Activated naive CD4-positive, alpha-beta T cell treated with anti-CD3 and anti-CD28 coated beads for 36 hours (primary cell): ENCODE results near the gene USF1. TPM values are rescaled to one million over a fixed set of nuclear protein-coding genes. Genes with fewer than 3 reads are reported as not detected.
"Not testable (repeated sequence)": the region's sequence is repeated elsewhere in the genome, so short reads cannot be mapped to it uniquely, and the experiment has no call there.

Source experiments
- CTCF ChIA-PET: fragments of 350-600 bp; sonication (Branson Sonifier 250); formaldehyde crosslinking; loops from one replicate; lab custom pipeline; 2021; ENCODE audit warnings: antibody characterized with exemption; lab: Charles Lee
- DNase-seq: peaks from one replicate; pipeline ENCODE4 v3.0.0-alpha.2; 2020
- H3K27ac Mint-ChIP-seq: one replicate; pipeline ENCODE4 v1.8.0; 2021; ENCODE audit warnings: mild to moderate bottlenecking, mixed read lengths
- H3K27me3 Mint-ChIP-seq: one replicate; pipeline ENCODE4 v1.8.0; 2021; ENCODE audit warnings: low read depth, mixed read lengths
- H3K36me3 Mint-ChIP-seq: one replicate; pipeline ENCODE4 v1.8.0; 2021; ENCODE audit warnings: low read depth, mixed read lengths
- H3K4me1 Mint-ChIP-seq: one replicate; pipeline ENCODE4 v1.8.0; 2021; ENCODE audit warnings: low read depth, mixed read lengths
- H3K4me3 Mint-ChIP-seq: one replicate; pipeline ENCODE4 v1.8.0; 2021; ENCODE audit warnings: mild to moderate bottlenecking, moderate library complexity, mixed read lengths
- H3K9me3 Mint-ChIP-seq: one replicate; pipeline ENCODE4 v1.8.0; 2021; ENCODE audit warnings: mixed read lengths
- intact Hi-C: fragments of 100-400 bp; cut with micrococcal nuclease; formaldehyde crosslinking; loops from one replicate; pipeline ENCODE4 v1.15.1; 2023
- total RNA-seq, 2 experiments: library from RNA; stranded (reverse); gene quantifications; one replicate each; pipeline ENCODE4 v1.2.3, GENCODE V29; 2021

USF1 gene
- total RNA-seq, 2 experiments from 2014 or later: 43.7 to 44.2 TPM

DNA sequence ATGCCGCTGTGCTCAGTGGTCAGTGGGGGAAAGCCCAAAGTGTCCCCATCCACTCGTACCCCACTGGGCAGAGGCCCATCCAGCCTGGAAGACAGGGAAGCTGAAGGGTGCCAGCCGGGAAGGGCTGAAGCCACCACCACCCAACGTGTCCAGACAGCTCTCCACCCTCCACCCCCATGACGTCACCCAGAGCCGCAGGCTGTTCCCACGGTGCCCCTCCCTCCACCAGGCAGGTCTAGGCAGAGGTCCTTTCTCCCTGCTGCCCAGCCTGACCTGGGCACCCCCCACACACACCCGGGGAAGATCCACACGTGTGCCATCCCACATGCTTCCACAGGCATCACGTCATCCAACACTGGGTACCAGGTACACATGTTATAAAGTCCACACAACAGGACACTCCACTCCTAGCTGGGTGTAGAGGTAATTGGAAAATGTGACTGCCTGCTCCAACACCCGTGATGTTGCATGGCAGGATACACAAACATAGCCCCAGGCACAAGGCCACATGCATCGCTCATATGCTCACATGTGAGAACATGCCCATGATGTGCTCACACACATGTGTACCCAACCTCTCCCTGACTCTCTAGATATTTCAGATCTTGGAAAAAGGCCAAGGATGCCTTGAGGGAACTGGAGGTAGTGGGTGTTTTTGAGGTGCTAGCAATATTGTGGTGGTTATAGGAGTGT, 29.0 kb upstream of the USF1 start:
- H3K4me1 Mint-ChIP-seq: peaks cover 22% of the 10 kb centered on the region
- H3K27ac Mint-ChIP-seq: peak overlapping the region; percentile 54
- peaks cover 1% of the 10 kb centered on the region for H3K9me3 Mint-ChIP-seq
- H3K4me3 Mint-ChIP-seq: no peak overlapping the region
- H3K27me3 Mint-ChIP-seq: no peaks in the 10 kb centered on the region
- no peaks in the 10 kb centered on the region for H3K36me3 Mint-ChIP-seq
- intact Hi-C loops: no loop called here
- DNase-seq: no peak
- CTCF ChIA-PET: interaction anchor here (8.9 kb wide), 1 partner anchor 22 kb away, joined by 221 read pairs; the partner anchor contains the start of gene KLHDC9

- DNase-seq: no peak
- Mint-ChIP-seq H3K27ac (no peak overlapping the region), H3K4me1 (peaks cover 22% of the 10 kb centered on the region), H3K36me3 (peaks cover 7% of the 10 kb centered on the region), H3K9me3 (peaks cover 1% of the 10 kb centered on the region), H3K27me3 (no peaks in the 10 kb centered on the region), H3K4me3 (no peak overlapping the region)
- intact Hi-C loops: no loop called here
- CTCF ChIA-PET: interaction anchor here (0.7 to 8.9 kb wide), 3 partner anchors 11 to 67 kb away, joined by 3 to 221 read pairs (median 3); partner anchors contain the start of gene KLHDC9
Observed at GRCh38 chr1:161073474-161074121, 27.8 kb upstream of the USF1 start.

- CTCF ChIA-PET: interaction anchor here (1.0 to 8.9 kb wide), 3 partner anchors 17 to 31 kb away, joined by 3 to 221 read pairs (median 6); partner anchors contain the start of gene KLHDC9
- peaks cover 1% of the 10 kb centered on the region for H3K9me3 Mint-ChIP-seq
- peaks cover 22% of the 10 kb centered on the region for H3K4me1 Mint-ChIP-seq
- no peak for DNase-seq
- H3K27ac Mint-ChIP-seq: no peak overlapping the region
- H3K27me3 Mint-ChIP-seq: no peaks in the 10 kb centered on the region
- H3K4me3 Mint-ChIP-seq: no peak overlapping the region
- H3K36me3 Mint-ChIP-seq: peaks cover 7% of the 10 kb centered on the region
- intact Hi-C loops: no loop called here
Observed at GRCh38 chr1:161072751-161073449, 27.1 kb upstream of the USF1 start.

GRCh38 chr1:161071886-161072371, 26.2 kb upstream of the USF1 start:
- Mint-ChIP-seq H3K4me1 (peaks cover 29% of the 10 kb centered on the region), H3K9me3 (peaks cover 1% of the 10 kb centered on the region), H3K27me3 (no peaks in the 10 kb centered on the region), H3K27ac (no peak overlapping the region), H3K36me3 (peaks cover 8% of the 10 kb centered on the region), H3K4me3 (no peak overlapping the region)
- DNase-seq: peak; percentile 72
- CTCF ChIA-PET: interaction anchor here (0.7 to 8.9 kb wide), 8 partner anchors 10 to 67 kb away, joined by 3 to 221 read pairs (median 7); partner anchors contain the start of genes KLHDC9, NIT1 and PFDN2
- intact Hi-C loops: no loop called here

GRCh38 chr1:161070761-161071160, 25.0 kb upstream of the USF1 start:
- Mint-ChIP-seq H3K27ac (peak overlapping the region; percentile 97), H3K27me3 (no peaks in the 10 kb centered on the region), H3K4me1 (peaks cover 39% of the 10 kb centered on the region), H3K36me3 (peaks cover 14% of the 10 kb centered on the region), H3K4me3 (no peak overlapping the region), H3K9me3 (peaks cover 1% of the 10 kb centered on the region)
- CTCF ChIA-PET: interaction anchor here (0.6 to 8.9 kb wide), 18 partner anchors 8 to 312 kb away, joined by 3 to 221 read pairs (median 6); partner anchors contain the start of genes KLHDC9, NIT1, PFDN2 and USF1
- DNase-seq: no peak
- intact Hi-C loops: loop anchor here (1.0 kb wide), 3 partner anchors 22 to 83 kb away; partner anchors contain the start of gene UFC1

GRCh38 chr1:161069731-161070270, 24.0 kb upstream of the USF1 start, which contains the start of gene ARHGAP30:
Gene ARHGAP30, minus strand, starts transcription at chr1:161069891. Its CDS starts 267 bp downstream, at chr1:161069624.
- Mint-ChIP-seq H3K4me3 (peak within 1 kb of the TSS; percentile 95), H3K27me3 (no peaks in the 10 kb centered on the region), H3K4me1 (peaks cover 46% of the 10 kb centered on the region), H3K36me3 (peaks cover 14% of the 10 kb centered on the region), H3K9me3 (peaks cover 1% of the 10 kb centered on the region), H3K27ac (peak within 1 kb of the TSS; percentile 97)
- intact Hi-C loops: loop anchor here (1.0 to 5.0 kb wide), 9 partner anchors 22 to 318 kb away; partner anchors contain the start of genes DEDD, F11R, UFC1 and USP21
- CTCF ChIA-PET: interaction anchor here (0.7 to 8.9 kb wide), 13 partner anchors 9 to 80 kb away, joined by 3 to 221 read pairs (median 8); partner anchors contain the start of genes KLHDC9, NIT1, PFDN2 and USF1
- peak; percentile 96 for DNase-seq

DNA sequence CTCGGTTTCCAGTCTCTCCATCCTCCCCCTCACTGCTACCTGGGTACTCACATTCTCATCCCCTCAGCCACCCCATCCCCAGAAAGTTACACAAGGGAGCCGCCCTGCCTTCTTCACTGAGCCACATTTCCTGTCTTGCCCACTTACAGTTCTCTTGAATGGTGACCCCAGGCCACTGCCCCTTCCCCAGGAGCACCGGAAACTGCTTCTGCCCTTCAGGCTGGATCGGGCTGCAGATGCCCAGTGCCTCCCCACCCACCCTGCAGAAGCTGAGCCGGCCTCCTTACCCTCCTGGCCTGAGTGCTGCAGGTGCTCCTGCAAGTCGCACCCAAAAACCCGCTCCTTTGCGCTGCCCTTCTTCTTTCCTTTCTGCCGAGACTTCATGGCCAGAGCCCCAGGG, 23.5 kb upstream of the USF1 start:
- peaks cover 1% of the 10 kb centered on the region for H3K9me3 Mint-ChIP-seq
- CTCF ChIA-PET: interaction anchor here (1.6 to 8.9 kb wide), 7 partner anchors 9 to 79 kb away, joined by 5 to 221 read pairs (median 10); partner anchors contain the start of genes KLHDC9 and USF1
- peak overlapping the region; percentile 95 for H3K4me3 Mint-ChIP-seq
- DNase-seq: peak; percentile 35
- peaks cover 19% of the 10 kb centered on the region for H3K36me3 Mint-ChIP-seq
- H3K27me3 Mint-ChIP-seq: no peaks in the 10 kb centered on the region
- H3K4me1 Mint-ChIP-seq: peaks cover 51% of the 10 kb centered on the region
- intact Hi-C loops: loop anchor here (1.0 to 5.0 kb wide), 6 partner anchors 48 to 318 kb away; partner anchors contain the start of genes DEDD, F11R and USP21
- peak overlapping the region; percentile 97 for H3K27ac Mint-ChIP-seq

- Mint-ChIP-seq H3K4me1 (peaks cover 58% of the 10 kb centered on the region), H3K27me3 (no peaks in the 10 kb centered on the region), H3K36me3 (peaks cover 22% of the 10 kb centered on the region), H3K9me3 (peaks cover 1% of the 10 kb centered on the region), H3K4me3 (peak overlapping the region; percentile 95), H3K27ac (peak overlapping the region; percentile 97)
- DNase-seq: peak; percentile 94
- intact Hi-C loops: loop anchor here (1.0 to 5.0 kb wide), 8 partner anchors 23 to 319 kb away; partner anchors contain the start of genes DEDD, F11R, USF1 and USP21
- CTCF ChIA-PET: interaction anchor here (0.5 to 8.9 kb wide), 8 partner anchors 9 to 271 kb away, joined by 3 to 221 read pairs (median 5); partner anchors contain the start of gene KLHDC9
Observed at GRCh38 chr1:161068306-161069234, 22.8 kb upstream of the USF1 start.

DNA sequence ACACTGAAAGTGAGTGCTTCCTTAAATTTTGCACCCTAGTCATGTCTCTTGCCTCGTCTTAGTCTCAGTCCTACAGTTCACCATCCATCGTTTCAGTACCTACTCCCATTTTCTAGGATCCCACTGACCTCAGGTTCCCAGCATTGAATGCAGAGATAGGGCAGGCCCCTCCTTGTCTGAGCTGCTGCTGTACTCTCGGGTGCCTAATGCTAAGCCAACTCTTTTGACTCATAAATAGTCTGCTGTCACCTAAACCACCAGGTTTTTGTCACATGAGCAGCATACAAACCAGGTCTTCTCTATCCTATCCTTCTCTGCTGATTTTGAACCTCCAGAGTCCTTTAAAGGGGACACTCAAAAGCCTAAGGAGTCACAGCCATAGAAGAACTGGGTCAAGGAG, 20.9 kb upstream of the USF1 start:
- peak; percentile 72 for DNase-seq
- CTCF ChIA-PET: interaction anchor here (0.8 to 8.9 kb wide), 3 partner anchors 24 to 344 kb away, joined by 3 to 221 read pairs (median 3); partner anchors contain the start of gene KLHDC9
- intact Hi-C loops: loop anchor here (5.0 kb wide), 1 partner anchor 321 kb away; no protein-coding TSS in a partner anchor
- peak overlapping the region; percentile 97 for H3K27ac Mint-ChIP-seq
- H3K9me3 Mint-ChIP-seq: peaks cover 1% of the 10 kb centered on the region
- peak overlapping the region; percentile 95 for H3K4me3 Mint-ChIP-seq
- peaks cover 68% of the 10 kb centered on the region for H3K4me1 Mint-ChIP-seq
- no peaks in the 10 kb centered on the region for H3K27me3 Mint-ChIP-seq
- peaks cover 28% of the 10 kb centered on the region for H3K36me3 Mint-ChIP-seq

GRCh38 chr1:161065681-161066080, 19.9 kb upstream of the USF1 start:
- H3K4me1 Mint-ChIP-seq: peaks cover 68% of the 10 kb centered on the region
- intact Hi-C loops: loop anchor here (5.0 kb wide), 1 partner anchor 322 kb away; no protein-coding TSS in a partner anchor
- H3K27ac Mint-ChIP-seq, H3K27me3 Mint-ChIP-seq, DNase-seq, H3K9me3 Mint-ChIP-seq, H3K4me3 Mint-ChIP-seq: not testable (repeated sequence)
- peaks cover 34% of the 10 kb centered on the region for H3K36me3 Mint-ChIP-seq
- CTCF ChIA-PET: interaction anchor here (0.6 to 2.1 kb wide), 5 partner anchors 19 to 343 kb away, joined by 3 to 9 read pairs (median 4); no protein-coding TSS in a partner anchor
